Left hindlimb (tissue), 1 donor: Measurements from ENCODE around the gene LURAP1L.
A peak's percentile ranks its signal among the peaks of the same experiment; 100 is the strongest.

Experiments used
- DNase-seq: peaks from one replicate; pipeline ENCODE4 v3.0.0-alpha.2; 2018

Gene LURAP1L, protein sequence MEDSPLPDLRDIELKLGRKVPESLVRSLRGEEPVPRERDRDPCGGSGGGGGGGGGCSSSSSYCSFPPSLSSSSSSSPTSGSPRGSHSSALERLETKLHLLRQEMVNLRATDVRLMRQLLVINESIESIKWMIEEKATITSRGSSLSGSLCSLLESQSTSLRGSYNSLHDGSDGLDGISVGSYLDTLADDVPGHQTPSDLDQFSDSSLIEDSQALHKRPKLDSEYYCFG

DNA sequence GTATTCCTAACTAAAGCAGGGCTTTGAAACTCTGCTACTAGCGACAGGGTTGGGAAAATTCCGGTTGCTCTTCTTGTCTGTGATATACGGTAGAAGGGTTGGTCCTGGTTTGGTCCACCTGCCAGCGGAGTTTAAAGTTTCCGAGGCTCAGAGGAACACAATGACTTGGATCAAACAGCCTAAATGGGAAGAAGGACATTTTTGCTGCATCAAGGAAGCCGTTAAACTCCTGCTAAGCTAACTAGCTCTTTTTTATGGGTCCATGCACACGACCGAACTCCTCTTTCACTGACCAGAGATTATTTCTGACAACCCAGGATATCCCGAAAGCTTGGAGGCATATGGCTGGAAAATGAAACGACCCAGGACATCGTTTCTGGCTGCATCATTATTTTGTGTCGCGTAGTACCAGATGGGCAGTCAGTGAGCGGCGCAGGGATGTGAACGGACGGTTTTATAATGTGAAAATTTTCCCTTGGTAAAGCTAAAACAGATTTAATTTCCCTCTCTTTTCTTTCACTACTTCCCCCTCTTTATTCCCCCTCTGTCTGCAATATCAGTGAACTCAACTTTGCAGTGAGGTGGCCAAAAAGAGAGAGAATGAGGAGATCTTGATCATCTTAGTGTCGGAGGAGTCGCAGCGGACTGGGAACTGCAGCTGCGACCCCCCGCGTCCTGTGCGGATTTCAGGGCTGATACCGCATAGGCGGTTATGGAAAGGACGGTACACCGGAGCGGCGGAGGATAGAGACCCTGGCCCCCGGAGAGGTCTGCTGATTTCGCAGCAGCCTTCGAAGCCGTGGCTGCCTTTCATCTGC is at the start of gene LURAP1L:
Gene LURAP1L (plus strand): TSS at position 160 of the 818 bp plus-strand sequence. CDS start 696 bp downstream, outside the sequence.
- DNase-seq = peak; percentile 82

DNA sequence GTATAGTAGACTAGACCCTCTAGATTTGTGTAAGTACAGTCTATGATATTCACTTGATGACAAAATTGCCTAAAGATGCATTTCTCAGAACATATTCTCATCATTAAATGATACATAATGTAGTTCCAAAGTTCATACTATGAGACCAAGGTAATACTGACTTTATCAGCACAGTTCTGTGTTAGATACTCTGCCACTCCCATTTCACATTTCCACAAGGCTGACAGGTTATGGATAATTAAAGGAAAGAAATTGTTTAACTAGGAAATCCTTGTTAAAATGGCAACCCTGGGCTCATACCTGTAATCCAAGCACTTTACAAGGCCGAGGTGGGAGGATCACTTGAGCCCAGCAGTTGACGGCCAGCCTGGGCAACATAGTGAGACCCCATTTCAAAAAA is 48.0 kb upstream of the LURAP1L start:
- no peak for DNase-seq

DNA sequence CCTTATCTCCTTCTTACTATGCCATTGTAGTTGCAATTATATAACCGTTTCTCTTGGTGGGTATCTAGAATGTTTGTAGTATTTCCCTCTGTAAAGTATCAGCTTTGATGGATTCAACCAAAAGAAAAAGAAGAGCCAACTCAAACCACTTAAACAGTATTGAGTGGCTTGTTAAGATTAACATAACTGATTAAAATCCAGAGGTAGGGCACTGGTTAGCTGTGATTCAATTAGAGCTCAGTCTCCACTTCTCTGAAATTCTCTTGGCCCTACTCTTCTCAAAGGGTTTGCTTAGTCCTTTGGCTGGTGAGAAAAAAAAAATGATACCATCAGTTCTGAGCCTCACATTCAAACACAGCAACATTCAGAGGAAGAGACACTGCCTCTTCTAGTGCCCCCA is 44.6 kb upstream of the LURAP1L start:
- no peak for DNase-seq

DNA sequence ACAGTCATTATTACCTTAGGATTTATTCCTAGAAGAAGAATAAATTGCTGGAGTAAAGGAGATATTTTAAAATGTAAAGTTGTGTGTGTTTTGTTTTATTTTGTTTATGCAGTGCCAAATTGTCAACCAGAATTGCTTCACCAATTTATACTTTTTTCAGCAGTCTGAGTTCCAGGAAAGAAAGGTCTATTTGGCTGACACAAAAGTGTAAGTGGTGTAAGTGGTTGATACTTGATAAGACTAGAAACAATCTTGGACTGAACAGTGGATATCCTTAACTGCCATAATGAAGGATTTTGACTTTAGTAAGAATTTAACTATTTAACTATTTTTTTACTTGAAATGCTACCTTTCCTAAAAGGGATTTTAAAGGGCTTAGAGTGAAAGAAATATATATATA is 43.9 kb upstream of the LURAP1L start:
- DNase-seq = no peak

DNA sequence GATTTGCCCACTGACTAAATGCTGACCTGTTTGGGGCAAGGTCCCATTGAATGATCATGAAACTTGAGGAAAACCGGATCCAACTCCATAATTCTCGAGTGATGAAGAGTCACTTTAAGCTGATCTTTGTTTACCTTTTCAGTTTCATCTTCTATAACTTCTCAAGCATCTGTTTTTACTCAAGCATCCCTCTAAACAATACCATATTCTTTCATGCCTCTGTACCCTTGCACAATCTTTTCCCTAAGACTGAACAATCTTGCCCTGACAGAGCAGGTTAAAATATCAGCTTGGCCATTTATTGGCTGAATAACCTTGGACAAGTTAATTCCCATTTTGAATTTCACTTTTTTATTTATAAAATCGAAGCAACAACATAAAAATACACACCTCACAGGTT is 41.8 kb upstream of the LURAP1L start:
- DNase-seq = no peak

DNA sequence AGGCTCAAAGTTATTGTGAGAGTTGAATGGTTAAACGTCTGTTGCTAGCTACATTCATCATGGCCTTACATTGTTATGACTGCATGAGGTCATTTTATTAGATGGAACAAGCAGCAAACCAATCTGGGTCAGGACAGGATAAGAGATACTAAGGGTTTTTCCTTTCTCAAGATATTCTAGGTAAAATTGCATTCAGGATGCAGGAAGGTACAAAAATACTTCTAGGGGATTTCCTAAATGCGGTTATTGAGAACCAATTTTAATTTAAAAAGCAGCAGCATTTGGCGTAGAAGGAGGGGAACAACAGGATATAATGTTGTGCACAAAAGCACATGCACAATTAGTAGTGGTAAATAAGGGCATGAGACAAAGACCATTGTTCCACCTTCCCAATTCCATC is 39.2 kb upstream of the LURAP1L start:
- DNase-seq = no peak

DNA sequence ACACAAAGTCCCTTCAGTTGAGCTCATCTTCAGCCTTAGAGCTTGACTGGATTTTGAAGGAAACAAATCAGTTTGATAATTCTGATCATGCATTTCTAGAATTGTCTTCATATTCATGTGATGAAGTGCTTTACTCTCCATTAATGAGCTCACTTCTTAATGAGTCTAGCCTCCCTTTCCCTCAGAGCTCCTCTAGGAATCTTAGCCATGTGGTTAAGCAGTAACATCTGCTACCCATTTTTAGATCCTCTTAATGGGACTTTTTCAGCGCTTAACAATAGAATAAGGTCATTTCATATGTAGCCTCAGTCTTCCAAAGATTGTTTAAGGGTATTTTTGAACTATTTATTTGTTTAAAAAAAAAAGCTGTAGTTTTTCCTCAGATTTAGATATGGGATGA is 36.9 kb upstream of the LURAP1L start:
- no peak for DNase-seq

DNA sequence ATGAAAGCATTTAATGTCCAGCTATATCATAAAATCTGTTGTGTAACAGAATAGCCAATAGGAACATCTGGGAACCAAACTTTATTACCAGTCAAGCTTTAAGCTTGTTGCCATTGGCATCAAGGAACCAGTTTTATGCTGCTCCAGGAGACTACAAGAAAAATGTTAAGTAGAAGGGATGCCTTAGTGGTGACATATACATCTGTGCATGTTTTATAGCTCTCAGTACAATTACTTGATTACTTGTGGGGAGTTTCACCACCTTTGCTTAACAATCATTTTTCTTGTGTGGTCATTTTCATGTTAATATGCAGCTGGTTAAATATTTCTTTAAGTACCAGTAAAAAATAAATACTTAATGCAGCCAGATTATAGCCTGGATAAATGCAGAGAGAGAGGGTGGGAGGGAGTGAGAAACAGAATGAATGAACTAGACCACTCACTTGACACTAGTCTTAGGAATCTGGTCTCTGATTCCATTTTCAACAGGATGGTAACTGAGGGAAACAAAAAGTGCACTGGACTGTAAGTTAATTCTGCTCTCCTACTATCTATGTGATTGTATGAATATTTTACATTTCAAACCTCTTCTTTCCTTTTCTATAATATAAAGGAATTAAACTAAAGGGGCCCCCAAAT is 35.7 kb upstream of the LURAP1L start:
- DNase-seq = no peak

DNA sequence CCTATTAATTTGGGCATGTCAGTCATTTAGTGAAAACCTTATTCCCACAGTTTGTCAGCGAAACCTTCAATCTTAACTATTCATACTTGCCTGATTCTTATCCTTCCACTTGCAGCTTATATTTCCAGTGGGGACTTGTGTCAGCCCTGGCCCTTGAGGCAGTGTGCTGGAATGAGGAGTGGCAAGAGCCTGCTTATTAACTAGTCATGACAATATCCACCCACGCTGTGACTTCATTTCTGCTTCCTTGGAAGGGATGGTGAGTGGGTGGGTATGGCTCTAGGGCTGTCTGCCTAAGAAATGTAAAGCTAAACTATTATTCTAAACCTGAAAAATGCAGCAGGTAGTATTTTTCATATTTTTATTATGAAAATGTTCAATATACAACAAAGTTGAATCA is 34.0 kb upstream of the LURAP1L start:
- no peak for DNase-seq

DNA sequence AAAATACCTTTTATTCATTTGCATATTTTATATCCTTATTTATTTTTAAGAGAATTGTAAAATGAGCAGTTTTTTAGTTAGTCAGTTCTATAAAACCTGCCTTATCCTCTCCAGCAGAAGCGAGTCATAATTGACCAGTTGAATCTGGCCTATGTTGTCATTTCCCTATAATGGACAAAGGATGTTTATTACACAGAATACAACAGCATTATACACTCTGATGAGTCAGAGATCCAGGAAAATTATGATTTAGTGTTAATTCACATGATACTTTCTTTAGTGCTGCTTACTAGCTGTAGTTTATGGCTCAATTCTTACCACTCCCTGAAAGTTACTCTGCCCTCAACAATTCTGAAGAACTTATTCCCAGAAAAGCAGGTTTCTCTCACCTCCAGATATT is 26.8 kb upstream of the LURAP1L start:
- no peak for DNase-seq

DNA sequence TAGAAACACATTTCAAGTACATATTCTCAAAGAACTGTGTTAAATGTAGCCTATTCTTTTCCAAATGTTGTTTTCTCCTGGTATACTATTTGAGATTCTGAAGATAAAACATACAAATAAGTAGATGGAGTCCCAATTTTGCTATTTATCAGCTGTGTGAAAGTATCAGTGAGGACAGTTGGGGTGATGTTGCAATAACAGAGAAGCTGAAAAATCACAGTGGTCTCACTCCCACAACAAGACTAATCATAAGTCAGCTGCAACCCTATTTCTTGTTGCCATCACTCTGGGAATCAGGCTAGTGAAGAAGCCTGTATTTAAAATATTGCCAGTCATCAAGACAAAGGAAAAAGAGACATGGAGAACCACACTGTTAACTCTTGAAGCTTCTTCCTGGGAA is 25.9 kb upstream of the LURAP1L start:
- DNase-seq = no peak

DNA sequence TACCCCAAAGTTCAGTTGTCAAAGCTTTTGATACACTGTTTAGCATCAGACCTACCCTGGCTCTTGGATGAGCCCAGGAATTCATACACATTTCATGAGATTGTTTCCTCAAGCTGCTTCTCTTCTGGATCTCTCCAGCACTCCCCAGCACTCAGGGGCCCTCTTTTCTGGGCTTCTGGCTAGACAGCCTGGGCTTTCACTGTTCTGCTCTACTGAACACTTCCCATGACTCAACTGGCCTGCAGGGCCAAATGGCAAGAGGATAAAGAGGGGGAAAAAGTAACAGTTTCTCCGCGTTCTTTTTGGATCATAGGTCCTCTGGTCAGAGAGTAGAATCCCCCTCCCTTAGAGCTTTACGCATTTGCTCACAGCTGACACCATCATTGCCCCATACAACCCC is 20.9 kb upstream of the LURAP1L start:
- DNase-seq = no peak

DNA sequence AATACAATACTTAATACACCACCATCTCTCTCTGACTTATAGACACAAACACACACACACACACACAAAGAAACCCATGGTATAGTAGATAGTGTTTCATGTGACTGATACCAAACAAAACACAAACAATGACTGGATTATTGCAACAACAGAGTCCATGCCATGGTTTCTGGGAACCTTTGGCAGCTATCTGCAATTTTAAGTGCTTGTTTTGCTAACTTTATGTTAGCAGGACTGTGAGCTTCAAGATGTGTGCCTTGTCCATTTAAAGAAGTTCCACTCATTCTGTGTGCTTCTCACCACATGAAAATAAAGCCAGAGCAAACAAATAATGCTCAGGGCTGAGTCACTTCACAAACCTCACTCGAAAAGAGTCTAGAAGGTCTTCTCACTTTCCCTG is 15.1 kb upstream of the LURAP1L start:
- DNase-seq = no peak

DNA sequence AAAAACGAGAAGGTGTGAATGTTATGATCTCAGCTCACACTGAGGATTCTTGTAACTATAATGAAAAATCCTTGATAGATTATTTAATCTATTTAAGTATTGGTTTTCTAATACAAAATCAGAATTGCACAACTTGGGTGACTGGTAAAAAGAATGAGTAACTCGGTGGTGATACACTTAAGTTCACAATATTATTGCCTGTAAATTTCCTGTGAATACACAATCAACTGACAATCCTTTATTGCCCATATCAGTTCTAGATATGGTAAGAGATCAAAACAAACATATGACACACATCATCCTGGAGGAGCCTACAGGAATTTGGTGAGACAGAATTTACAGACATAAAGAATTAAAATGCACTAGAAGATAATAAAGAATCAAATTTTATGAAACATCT is 14.1 kb upstream of the LURAP1L start:
- no peak for DNase-seq

DNA sequence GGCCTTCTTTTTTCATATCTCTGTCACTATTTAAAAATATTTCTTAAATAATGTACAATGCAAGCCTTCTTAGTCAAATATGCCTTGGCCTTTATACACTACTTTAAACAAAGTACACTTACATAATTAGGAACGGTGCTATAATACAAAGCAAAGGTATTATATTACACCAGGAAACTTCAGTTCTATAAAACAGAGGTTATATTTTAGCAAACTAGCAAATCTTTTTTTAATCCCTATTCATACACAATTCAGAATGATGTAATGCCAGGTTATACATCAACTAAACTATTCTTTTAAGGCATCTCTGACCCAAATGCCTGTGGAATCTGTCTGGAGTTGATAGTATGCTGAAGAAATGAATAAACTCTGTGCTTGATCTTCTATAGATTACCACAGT is 10.7 kb upstream of the LURAP1L start:
- DNase-seq = no peak

DNA sequence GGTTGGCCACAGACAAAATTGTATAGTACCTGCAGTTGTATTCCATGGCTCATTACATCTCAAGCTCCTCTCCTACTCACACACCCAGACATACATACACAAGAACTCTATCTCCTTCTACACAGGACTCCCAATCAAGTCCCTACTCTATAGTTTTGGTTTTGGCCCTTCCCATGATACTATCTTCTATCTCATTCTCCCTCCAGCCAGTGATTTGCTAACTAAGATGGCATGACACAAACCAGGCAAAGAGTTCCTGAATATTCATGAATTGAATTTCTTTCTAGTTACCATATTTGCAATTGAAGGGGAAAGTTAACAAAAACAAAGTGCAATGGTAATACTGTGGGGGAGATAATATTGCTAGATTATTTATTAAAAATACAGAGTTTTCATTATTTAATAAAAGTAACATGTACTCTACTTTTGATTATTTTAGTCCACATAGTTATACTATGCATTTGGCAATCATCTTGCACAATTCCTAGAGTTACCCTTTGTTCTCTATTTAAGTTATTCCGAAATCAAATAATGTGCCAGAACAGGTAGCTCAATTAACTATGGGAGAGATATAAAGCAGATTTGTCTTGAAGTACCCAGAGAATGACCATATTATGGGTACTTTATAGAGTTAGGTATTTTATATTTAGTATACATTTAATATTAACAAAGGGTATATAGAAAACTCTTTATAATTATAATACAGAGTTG is 9.6 kb upstream of the LURAP1L start:
- no peak for DNase-seq

DNA sequence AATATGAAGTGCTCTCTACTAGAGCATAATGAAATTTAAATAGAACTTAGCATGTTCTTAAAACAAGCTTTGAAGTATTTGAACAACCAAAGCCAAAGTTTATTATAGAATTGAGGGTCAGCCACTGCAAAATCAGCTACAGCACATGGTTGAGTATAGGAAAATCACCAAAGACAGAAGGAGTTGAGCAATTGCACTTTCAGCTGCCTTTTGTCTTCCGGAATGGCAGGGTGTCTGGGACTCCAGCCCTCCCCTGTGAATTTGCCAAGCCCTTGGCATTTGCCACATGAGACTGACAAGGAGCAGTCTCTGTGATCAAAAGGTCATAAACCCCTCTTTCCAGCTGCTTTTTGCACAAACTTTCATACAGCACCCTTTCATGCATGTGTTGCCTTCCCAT is 8.5 kb upstream of the LURAP1L start:
- DNase-seq = no peak

DNA sequence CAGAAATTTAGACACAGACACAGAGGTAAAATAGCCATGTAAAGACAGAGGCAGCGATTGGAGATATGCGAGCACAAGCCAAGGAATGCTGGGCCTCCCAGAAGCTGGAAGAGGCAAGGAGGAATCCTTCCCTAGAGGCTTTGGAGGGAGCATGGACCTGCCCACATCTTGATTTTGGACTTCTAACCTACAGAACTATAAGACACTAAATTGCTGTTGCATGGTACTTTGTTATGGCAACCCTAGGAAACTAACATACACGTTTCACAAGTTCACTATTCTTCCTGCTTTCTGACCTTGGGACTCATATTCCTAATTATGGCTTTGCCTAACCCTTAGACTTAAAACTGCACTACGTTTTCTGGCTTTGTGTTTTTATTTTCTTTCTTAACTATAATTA is 4.6 kb upstream of the LURAP1L start:
- DNase-seq = no peak

DNA sequence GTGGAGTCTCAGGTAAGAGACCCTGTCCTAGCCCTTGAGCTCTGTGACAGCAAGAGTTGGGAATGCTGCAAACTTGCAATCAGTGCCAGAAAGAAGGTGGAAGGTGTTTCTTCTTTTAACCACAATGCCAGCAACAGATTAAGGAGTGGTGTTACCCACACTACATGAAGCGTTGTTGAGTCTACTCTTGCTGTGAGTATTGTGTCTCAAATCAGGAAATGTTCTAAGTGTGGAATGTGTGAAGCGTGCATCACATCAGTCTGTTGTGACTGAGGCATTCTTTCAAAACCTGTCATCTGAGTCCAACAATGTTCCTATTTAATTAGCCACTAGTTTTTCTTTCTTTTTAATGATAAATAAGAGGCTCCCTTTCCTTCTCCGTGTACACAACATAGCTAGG is 2.9 kb upstream of the LURAP1L start:
- DNase-seq = no peak

DNA sequence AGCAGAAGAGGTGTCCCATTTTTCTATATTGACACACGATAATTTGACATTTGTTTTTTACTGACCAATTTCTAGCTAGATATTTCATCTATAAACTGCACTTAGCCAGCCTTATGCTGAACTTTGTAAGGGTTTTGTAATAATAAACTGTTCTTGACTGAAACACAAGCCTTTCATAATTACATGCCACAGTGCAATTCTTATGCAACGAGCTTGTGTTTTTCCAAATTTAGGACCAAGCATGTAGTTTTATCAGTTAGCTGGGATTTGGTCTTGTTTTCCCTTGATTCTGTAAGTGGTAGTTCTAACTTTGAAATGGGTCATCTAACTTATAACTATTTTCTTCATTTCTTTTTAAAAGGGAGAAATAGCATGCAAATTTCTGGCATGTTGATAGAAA is 1.3 kb upstream of the LURAP1L start:
- no peak for DNase-seq

DNA sequence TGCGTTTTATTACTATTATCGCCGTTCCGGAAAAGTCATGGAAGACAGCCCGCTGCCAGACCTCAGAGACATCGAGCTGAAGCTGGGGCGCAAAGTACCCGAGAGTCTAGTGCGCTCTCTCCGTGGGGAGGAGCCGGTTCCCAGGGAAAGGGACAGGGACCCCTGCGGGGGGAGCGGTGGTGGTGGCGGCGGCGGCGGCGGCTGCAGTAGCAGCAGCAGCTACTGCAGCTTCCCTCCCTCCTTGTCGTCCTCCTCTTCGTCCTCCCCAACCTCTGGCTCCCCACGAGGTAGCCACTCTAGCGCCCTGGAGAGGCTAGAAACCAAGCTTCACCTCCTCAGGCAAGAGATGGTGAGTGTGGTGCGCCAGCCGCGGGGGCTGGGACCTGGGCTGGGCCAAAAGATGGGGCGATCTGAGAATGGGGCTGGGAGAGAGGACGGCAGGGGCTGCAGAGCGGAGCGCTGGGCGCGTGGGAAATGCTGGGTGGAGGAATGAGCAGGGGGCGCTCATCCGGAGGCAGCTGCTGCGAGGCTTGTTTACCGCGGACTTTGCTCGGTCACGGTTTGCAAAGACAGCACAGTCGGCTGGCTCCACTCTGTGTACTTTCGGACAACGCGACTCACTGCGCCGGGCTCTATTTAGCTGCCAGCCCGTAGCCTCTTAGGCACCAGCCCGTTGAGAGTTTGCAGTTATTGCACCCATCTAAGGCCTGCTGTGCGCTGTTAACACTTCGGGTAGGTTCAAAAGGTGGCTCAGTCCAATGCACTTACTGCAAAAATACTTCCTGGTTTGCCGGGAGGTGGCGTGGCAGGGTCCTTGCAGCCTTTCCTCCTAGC is 1.1 kb downstream of the LURAP1L start:
- DNase-seq = peak; percentile 86

DNA sequence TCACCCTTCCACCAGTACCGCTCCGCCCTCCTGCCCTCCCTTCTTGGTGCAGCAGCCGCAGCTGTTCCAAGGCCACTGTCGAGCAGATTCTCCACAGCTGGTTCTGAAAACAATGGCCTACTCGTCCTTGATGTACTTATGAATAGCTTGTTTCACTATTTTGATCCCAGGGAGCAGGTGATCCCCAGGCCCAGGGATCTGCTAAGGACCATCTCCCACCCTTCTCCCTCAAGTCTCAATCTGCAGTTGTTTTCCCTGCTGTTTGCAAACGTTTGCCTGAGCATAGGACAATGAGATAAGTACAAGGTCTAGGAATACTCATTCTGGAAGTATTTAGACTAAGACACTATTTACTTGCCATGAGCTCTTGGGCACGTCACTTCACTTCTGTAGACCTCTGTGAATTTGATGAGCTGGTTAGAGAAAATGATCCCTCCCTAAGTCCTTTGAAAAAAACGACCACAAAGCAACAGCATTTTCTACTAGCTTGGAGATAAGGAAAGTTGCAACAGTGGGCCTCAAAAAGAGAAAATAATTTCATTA is 1.8 kb downstream of the LURAP1L start:
- DNase-seq = peak; percentile 93
